Peyer's patch (tissue), 4 donors: ENCODE data around the gene SLMAP.
A peak's percentile ranks its signal among the peaks of the same experiment; 100 is the strongest.

Source experiments
- CTCF ChIP-seq, 6 experiments: fragments of 450-650 bp in 4 of 6; fragments of 200-600 bp in 2 of 6; sonication (generic) in 1 of 6; IDR thresholded peaks; one replicate each; pipeline ENCODE4 v1.5.1; 2017 to 2019; ENCODE audit warnings: antibody characterized with exemption in 6 of 6, mild to moderate bottlenecking in 3 of 6, moderate library complexity in 1 of 6
- POLR2A ChIP-seq, 2 donors: fragments of 450-650 bp; IDR thresholded peaks; one replicate each; pipeline ENCODE4 v1.5.1; 2017; ENCODE audit warnings: antibody characterized with exemption in 2 of 2, mild to moderate bottlenecking in 2 of 2, moderate library complexity in 2 of 2

- TF ChIP-seq CTCF (IDR thresholded peaks at IDR 0.05) (peak in 4 of 6 experiments; percentile 20 to 37 (median 30)), POLR2A (IDR thresholded peaks at IDR 0.05) (no peak)
Observed at GRCh38 chr3:57864853-57865252, 108.7 kb downstream of the SLMAP start.
